CD4-positive, alpha-beta T cell (primary cell): ENCODE measurements around the gene CLEC18C. TPM values are rescaled to one million over a fixed set of nuclear protein-coding genes. Genes with fewer than 3 reads are reported as not detected.
"Not testable (repeated sequence)": the region's sequence is repeated elsewhere in the genome, so short reads cannot be mapped to it uniquely, and the experiment has no call there.

Source experiments
- ATAC-seq: fragments of 200-7000 bp; cut with Tn5 transposase; one replicate; pipeline ENCODE4 v1.10.0; 2022; ENCODE audit warnings: mild to moderate bottlenecking; ENCODE audit not compliant: poor library complexity
- CTCF ChIA-PET: fragments of 350-600 bp; sonication (Branson Sonifier 250); formaldehyde crosslinking; loops from one replicate; lab custom pipeline; 2021; ENCODE audit warnings: antibody characterized with exemption, inconsistent platforms; lab: Charles Lee
- POLR2A ChIA-PET: fragments of 350-600 bp; sonication (Branson Sonifier 250); formaldehyde crosslinking; loops from one replicate; lab custom pipeline; 2021; ENCODE audit warnings: antibody characterized with exemption, inconsistent platforms; lab: Charles Lee
- DNase-seq, 14 experiments: peaks; one replicate each; pipeline ENCODE4 v3.0.0-alpha.2; 2013 to 2020; ENCODE audit warnings: mixed read lengths in 2 of 14
- H3K27ac ChIP-seq, 2 donors: one replicate each; pipeline versions ENCODE4 v1.5.1 to v1.7.0; 2013; ENCODE audit warnings: low read length in 2 of 2, low read depth in 1 of 2, mild to moderate bottlenecking in 1 of 2
- H3K27me3 ChIP-seq, 2 experiments: 1 replicate in 1 of 2; 2 replicates in 1 of 2; pipeline versions ENCODE4 v1.6.1 to v1.7.0; 2013; ENCODE audit warnings: low read length in 2 of 2, control low read depth in 1 of 2, mild to moderate bottlenecking in 1 of 2, moderate library complexity in 1 of 2; ENCODE audit not compliant: insufficient read depth in 2 of 2, control insufficient read depth in 1 of 2
- H3K36me3 ChIP-seq: one replicate; pipeline ENCODE4 v1.6.1; 2013; ENCODE audit warnings: low read length, control low read depth; ENCODE audit not compliant: insufficient read depth
- H3K4me1 ChIP-seq: one replicate; pipeline ENCODE4 v1.6.1; 2013; ENCODE audit warnings: low read length, control low read depth; ENCODE audit not compliant: insufficient read depth
- H3K4me3 ChIP-seq: one replicate; pipeline ENCODE4 v1.5.1; 2013; ENCODE audit warnings: mild to moderate bottlenecking, low read length, moderate library complexity
- H3K9me3 ChIP-seq, 2 experiments: 1 replicate in 1 of 2; 2 replicates in 1 of 2; pipeline versions ENCODE4 v1.6.1 to v1.7.0; 2013; ENCODE audit warnings: low read length in 2 of 2, mild to moderate bottlenecking in 2 of 2, control low read depth in 1 of 2, moderate library complexity in 1 of 2; ENCODE audit not compliant: control insufficient read depth in 1 of 2, insufficient read depth in 1 of 2
- H3K27ac Mint-ChIP-seq: one replicate; pipeline ENCODE4 v1.8.0; 2020; ENCODE audit warnings: mixed read lengths
- H3K27me3 Mint-ChIP-seq: one replicate; pipeline ENCODE4 v1.8.0; 2021; ENCODE audit warnings: mixed read lengths
- H3K36me3 Mint-ChIP-seq: one replicate; pipeline ENCODE4 v1.8.0; 2021; ENCODE audit warnings: low read depth, mixed read lengths
- H3K4me1 Mint-ChIP-seq: one replicate; pipeline ENCODE4 v1.8.0; 2021; ENCODE audit warnings: low read depth, mixed read lengths
- H3K4me3 Mint-ChIP-seq: one replicate; pipeline ENCODE4 v1.8.0; 2020; ENCODE audit warnings: mild to moderate bottlenecking, mixed read lengths
- H3K9me3 Mint-ChIP-seq: one replicate; pipeline ENCODE4 v1.8.0; 2020; ENCODE audit warnings: mixed read lengths
- intact Hi-C, 2 experiments: fragments of 100-400 bp; cut with DNase I in 1 of 2; cut with micrococcal nuclease in 1 of 2; formaldehyde crosslinking; loops; one replicate each; pipeline versions ENCODE4 v1.15.1 to v1.9.0; 2023 to 2025; cut with DNase I, micrococcal nuclease
- total RNA-seq, 174 experiments: library from RNA in 2 of 174; stranded (reverse) in 2 of 174; gene quantifications; one replicate each; pipeline ENCODE4 v1.2.3 and lab custom pipeline; 2021 to 2026

The CLEC18C gene
- total RNA-seq, 2 experiments from 2014 or later, result not detected

- H3K27ac Mint-ChIP-seq, CTCF ChIA-PET, POLR2A ChIA-PET, ATAC-seq, H3K9me3 ChIP-seq, H3K4me1 ChIP-seq, intact Hi-C loops, H3K4me1 Mint-ChIP-seq, H3K27ac ChIP-seq, H3K27me3 ChIP-seq, H3K36me3 ChIP-seq, H3K4me3 ChIP-seq, DNase-seq, H3K4me3 Mint-ChIP-seq, H3K27me3 Mint-ChIP-seq, H3K9me3 Mint-ChIP-seq: not testable (repeated sequence)
- H3K36me3 Mint-ChIP-seq, result peaks cover 21% of the 10 kb centered on the region
Observed at GRCh38 chr16:70203508-70203907, 29.9 kb downstream of the CLEC18C start.

DNA sequence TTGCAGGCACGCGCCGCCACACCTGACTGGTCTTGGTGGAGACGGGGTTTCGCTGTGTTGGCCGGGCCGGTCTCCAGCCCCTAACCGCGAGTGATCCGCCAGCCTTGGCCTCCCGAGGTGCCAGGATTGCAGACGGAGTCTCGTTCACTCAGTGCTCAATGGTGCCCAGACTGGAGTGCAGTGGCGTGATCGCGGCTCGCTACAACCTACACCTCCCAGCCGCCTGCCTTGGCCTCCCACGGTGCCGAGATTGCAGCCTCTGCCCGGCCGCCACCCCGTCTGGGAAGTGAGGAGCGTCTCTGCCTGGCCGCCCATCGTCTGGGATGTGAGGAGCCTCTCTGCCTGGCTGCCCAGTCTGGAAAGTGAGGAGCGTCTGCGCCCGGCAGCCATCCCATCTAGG lies 30.4 kb downstream of the CLEC18C start:
- POLR2A ChIA-PET, H3K4me3 Mint-ChIP-seq, H3K27ac Mint-ChIP-seq, CTCF ChIA-PET, H3K27me3 Mint-ChIP-seq, H3K4me3 ChIP-seq, H3K4me1 ChIP-seq, H3K4me1 Mint-ChIP-seq, DNase-seq, H3K36me3 ChIP-seq, intact Hi-C loops, ATAC-seq, H3K9me3 ChIP-seq, H3K27ac ChIP-seq, H3K9me3 Mint-ChIP-seq, H3K27me3 ChIP-seq: not testable (repeated sequence)
- peaks cover 21% of the 10 kb centered on the region for H3K36me3 Mint-ChIP-seq

- H3K27me3 Mint-ChIP-seq, H3K27ac ChIP-seq, H3K36me3 ChIP-seq, CTCF ChIA-PET, H3K4me3 ChIP-seq, ATAC-seq, H3K9me3 Mint-ChIP-seq, H3K27me3 ChIP-seq, intact Hi-C loops, H3K4me1 Mint-ChIP-seq, H3K27ac Mint-ChIP-seq, H3K4me1 ChIP-seq, POLR2A ChIA-PET, H3K4me3 Mint-ChIP-seq, DNase-seq, H3K9me3 ChIP-seq: not testable (repeated sequence)
- peaks cover 25% of the 10 kb centered on the region for H3K36me3 Mint-ChIP-seq
Observed at GRCh38 chr16:70204668-70205405, 31.2 kb downstream of the CLEC18C start.

- ATAC-seq, H3K9me3 Mint-ChIP-seq, H3K36me3 ChIP-seq, H3K9me3 ChIP-seq, CTCF ChIA-PET, intact Hi-C loops, H3K4me3 ChIP-seq, H3K27ac ChIP-seq, H3K27ac Mint-ChIP-seq, H3K4me1 Mint-ChIP-seq, POLR2A ChIA-PET, H3K4me1 ChIP-seq, H3K4me3 Mint-ChIP-seq, DNase-seq, H3K27me3 Mint-ChIP-seq, H3K27me3 ChIP-seq: not testable (repeated sequence)
- peaks cover 37% of the 10 kb centered on the region for H3K36me3 Mint-ChIP-seq
Observed at GRCh38 chr16:70206382-70206781, 32.8 kb downstream of the CLEC18C start.

GRCh38 chr16:70218586-70218985 lies 45.0 kb downstream of the CLEC18C start:
- H3K9me3 Mint-ChIP-seq, H3K36me3 ChIP-seq, DNase-seq, H3K27ac ChIP-seq, H3K27ac Mint-ChIP-seq, H3K4me1 ChIP-seq, H3K4me3 Mint-ChIP-seq, ATAC-seq, H3K4me3 ChIP-seq, H3K4me1 Mint-ChIP-seq, H3K9me3 ChIP-seq, CTCF ChIA-PET, intact Hi-C loops, POLR2A ChIA-PET, H3K27me3 ChIP-seq, H3K27me3 Mint-ChIP-seq: not testable (repeated sequence)
- H3K36me3 Mint-ChIP-seq, result peaks cover 53% of the 10 kb centered on the region

DNA sequence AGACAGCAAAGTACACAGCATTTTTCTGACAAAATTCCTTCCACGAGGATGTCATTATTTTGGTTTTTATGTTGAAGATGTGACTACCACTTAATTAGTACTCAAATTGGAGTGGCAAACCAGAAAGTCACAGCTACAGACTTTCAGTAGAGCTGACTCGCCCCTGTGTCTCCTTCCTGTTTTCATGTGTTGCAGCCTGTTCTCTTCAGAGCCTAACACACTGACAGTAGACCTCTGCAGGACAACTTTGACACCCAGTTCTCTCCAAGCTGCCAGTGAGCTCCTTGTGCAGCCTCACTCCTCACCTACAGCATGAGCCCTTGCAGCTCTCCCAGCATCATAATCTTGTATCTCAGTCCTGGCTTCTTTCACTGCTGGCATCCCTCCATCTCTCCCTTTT lies 49.0 kb downstream of the CLEC18C start:
- DNase-seq, H3K27ac Mint-ChIP-seq, H3K4me1 Mint-ChIP-seq, H3K27me3 Mint-ChIP-seq, intact Hi-C loops, H3K27ac ChIP-seq, H3K27me3 ChIP-seq, H3K4me1 ChIP-seq, H3K9me3 ChIP-seq, CTCF ChIA-PET, POLR2A ChIA-PET, H3K4me3 ChIP-seq, H3K9me3 Mint-ChIP-seq, H3K4me3 Mint-ChIP-seq, ATAC-seq: not testable (repeated sequence)
- peaks cover 16% of the 10 kb centered on the region for H3K36me3 ChIP-seq
- H3K36me3 Mint-ChIP-seq, result peaks cover 64% of the 10 kb centered on the region

GRCh38 chr16:70223216-70223615 lies 49.6 kb downstream of the CLEC18C start:
- peak overlapping the region; percentile 30 for H3K27ac Mint-ChIP-seq
- H3K27ac ChIP-seq, H3K27me3 ChIP-seq, H3K9me3 ChIP-seq, H3K27me3 Mint-ChIP-seq, ATAC-seq, intact Hi-C loops, DNase-seq, POLR2A ChIA-PET, H3K4me3 Mint-ChIP-seq, H3K9me3 Mint-ChIP-seq, H3K4me1 Mint-ChIP-seq, H3K4me3 ChIP-seq, H3K4me1 ChIP-seq, CTCF ChIA-PET: not testable (repeated sequence)
- peaks cover 69% of the 10 kb centered on the region for H3K36me3 Mint-ChIP-seq
- H3K36me3 ChIP-seq, result peaks cover 18% of the 10 kb centered on the region
